ENCODE data around the gene RAD23A.

RAD23A gene

GRCh38 chr19:12945479-12946091, at the start of gene RAD23A:
Gene RAD23A, plus strand, starts transcription at chr19:12945862. Its CDS starts 87 bp downstream, at chr19:12945949.
- TF ChIP-seq, protein P1, sequence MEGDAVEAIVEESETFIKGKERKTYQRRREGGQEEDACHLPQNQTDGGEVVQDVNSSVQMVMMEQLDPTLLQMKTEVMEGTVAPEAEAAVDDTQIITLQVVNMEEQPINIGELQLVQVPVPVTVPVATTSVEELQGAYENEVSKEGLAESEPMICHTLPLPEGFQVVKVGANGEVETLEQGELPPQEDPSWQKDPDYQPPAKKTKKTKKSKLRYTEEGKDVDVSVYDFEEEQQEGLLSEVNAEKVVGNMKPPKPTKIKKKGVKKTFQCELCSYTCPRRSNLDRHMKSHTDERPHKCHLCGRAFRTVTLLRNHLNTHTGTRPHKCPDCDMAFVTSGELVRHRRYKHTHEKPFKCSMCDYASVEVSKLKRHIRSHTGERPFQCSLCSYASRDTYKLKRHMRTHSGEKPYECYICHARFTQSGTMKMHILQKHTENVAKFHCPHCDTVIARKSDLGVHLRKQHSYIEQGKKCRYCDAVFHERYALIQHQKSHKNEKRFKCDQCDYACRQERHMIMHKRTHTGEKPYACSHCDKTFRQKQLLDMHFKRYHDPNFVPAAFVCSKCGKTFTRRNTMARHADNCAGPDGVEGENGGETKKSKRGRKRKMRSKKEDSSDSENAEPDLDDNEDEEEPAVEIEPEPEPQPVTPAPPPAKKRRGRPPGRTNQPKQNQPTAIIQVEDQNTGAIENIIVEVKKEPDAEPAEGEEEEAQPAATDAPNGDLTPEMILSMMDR (conservative IDR thresholded peaks at IDR 0.05), result no peak
- no peak for TF ChIP-seq ZFX (IDR thresholded peaks at IDR 0.05)

DNA sequence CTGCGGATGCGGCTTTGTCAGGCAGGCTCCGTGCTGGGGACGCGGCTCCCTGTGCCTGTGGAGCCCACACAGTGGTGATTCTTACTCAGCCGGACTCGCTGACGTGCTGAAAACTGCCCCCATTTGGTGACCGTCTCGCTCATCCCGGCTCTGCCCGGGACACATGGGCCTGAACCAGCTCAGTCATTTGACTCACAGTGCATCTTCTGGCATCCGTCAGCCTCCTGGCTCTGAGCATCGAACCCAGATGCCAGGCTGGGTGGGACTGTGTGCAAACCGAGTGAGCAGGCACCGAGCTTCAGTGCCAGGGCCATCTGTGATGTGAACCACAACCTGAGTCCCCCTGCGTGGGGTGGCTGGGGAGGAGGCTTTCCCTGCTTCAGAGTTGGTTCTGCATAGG, 49.2 kb upstream of the RAD23A start:
- no peak overlapping the region for H3K27ac ChIP-seq
- TF ChIP-seq, protein P1 (conservative IDR thresholded peaks at IDR 0.05), result no peak

More at GRCh38 chr19:12945479-12946091, at the start of gene RAD23A:
- H3K27ac ChIP-seq, result peak within 1 kb of the TSS; percentile 95

DNA sequence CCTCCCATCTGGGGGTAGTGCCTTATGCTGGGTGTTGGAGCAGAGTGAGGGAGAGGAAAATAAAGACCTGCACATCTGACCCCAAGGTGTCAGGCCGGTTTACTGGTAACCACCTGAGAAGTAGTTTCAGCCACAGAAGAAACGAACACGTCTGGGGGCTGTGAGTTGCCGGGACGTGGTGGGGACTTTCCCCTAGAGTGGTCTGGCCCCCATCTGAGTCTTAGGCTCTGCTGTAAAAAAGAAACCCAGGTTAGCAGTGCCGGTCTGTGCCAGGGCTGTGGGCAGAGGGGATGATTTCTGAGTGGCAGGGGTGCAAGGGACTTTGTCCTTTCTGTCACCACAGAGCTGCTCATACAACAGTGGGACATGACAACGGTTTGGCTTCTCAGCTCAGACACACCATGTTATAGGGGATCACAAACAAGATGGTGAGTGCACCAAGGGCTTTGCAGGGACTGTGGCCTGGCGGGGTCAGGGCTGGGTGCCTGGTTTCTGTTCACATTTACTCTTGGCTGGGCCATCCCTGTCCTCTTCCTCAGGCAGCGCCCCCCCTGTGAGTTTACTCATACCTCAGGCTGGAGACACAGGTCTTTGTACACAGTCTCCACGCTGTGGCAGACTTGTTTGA, 45.7 kb upstream of the RAD23A start:
- TF ChIP-seq ZFX (IDR thresholded peaks at IDR 0.05), result no peak
- TF ChIP-seq, protein P1 (conservative IDR thresholded peaks at IDR 0.05), result no peak
- H3K27ac ChIP-seq, result no peak overlapping the region

- no peak overlapping the region for H3K27ac ChIP-seq
- no peak for TF ChIP-seq ZFX (IDR thresholded peaks at IDR 0.05)
- TF ChIP-seq, protein P1 (conservative IDR thresholded peaks at IDR 0.05), result no peak
These were observed 38.5 kb upstream of the RAD23A start for GRCh38 chr19:12907166-12907565.

DNA sequence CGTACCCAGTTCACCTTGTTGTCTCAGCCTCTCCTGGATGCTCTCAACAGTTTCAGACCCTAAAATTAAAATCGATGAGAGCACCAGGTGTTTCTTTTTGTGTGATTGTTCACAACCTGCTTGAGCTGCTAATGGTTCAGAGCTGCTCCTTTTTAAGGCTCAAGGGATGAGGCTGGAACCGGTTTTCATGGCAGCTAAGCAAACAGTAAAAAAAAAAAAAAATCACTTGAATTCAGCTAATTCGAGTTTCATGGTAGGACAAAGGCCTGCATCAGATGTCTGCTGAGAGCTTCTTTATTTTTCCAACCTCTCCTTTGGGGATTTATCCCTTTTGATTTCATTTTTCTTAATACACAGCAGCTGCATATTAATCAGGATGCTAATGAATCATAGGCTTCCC, 33.1 kb upstream of the RAD23A start:
- H3K27ac ChIP-seq, result peak overlapping the region; percentile 86
- TF ChIP-seq, protein P1 (conservative IDR thresholded peaks at IDR 0.05), result no peak
- TF ChIP-seq ZFX (IDR thresholded peaks at IDR 0.05), result no peak

DNA sequence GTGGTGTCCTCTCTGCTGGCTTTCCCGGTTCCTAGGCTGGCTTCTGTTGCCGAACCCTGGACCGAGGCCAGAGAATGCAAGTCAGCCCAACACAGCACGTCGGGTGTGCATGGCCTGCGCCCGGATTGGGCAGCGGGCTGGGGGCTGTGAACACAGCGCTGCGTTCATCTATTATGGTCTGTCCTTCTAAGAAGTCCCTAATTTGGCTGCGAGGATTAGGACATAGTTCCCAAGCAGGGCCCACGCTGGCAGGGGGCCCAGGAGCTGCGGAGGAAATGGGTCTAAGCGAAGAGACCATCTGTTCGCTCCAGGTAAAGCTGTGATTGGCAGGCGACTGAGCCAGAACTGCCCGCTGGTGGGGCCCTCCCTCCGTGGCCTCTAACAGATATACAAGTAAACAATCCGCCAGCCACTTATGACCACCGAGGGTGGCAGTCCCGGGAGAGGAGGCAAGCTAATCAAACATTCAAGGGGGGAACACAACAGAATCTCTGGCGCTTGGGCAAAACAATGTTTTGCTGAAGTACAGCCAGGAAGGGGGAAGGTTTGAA, 32.6 kb upstream of the RAD23A start:
- TF ChIP-seq ZFX (IDR thresholded peaks at IDR 0.05), result peak; percentile 47; the same call in 1 of the 2 replicates
- TF ChIP-seq, protein P1 (conservative IDR thresholded peaks at IDR 0.05), result no peak
- H3K27ac ChIP-seq, result peak overlapping the region; percentile 86

Measured in C4-2B (cell line).